ENCODE data around the gene SORT1.

DNA sequence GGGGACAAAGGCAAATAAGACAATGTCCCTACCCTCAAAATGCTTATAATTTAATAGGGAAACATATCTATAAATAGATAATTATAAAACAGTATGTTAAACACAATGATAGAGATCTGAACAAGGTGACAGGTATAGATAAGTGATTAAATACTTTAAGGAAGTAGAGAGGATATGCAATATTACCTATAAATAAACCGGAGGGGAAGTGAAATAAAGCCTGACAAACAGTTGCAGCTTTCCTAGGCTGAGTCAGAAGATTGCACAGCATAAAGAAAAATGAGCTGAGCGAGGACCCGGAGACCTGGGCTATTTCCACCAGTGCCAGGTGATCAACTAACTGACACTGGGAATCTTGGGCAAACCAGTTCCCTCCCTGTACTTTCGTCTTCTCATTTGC is 103.2 kb downstream of the SORT1 start:
- no peak for TF ChIP-seq POLR2AphosphoS5 (IDR thresholded peaks at IDR 0.05; ENCODE audit: borderline replicate concordance, low read depth, low read length)
- no peak for TF ChIP-seq EZH2 (IDR thresholded peaks at IDR 0.05)
- no peak for TF ChIP-seq FOXP2 (optimal IDR thresholded peaks at IDR 0.05; ENCODE audit: control extremely low read depth, extremely low read length, insufficient read depth)
